ENCODE measurements around the gene SLIT3.

SLIT3 gene

DNA sequence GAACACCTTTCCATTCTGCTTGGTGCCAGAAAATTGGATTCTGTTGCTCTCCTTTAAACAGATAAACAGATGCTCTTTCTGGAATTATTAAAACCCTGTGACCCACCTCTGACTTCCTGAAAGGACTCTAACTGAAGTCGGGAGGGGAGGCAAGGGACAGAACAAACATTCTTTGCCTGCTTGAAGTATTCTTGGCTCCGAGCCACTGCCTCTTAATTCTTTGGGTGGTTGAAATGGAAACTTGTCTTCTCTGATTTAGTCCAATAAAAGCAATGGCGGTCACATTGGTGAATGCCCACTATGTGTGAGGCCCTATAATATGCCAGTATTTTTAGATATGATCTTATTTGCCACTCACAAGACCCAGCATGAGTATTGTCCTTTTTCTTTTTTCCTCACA, 236.8 kb downstream of the SLIT3 start:
- DNase-seq, result no peak

DNA sequence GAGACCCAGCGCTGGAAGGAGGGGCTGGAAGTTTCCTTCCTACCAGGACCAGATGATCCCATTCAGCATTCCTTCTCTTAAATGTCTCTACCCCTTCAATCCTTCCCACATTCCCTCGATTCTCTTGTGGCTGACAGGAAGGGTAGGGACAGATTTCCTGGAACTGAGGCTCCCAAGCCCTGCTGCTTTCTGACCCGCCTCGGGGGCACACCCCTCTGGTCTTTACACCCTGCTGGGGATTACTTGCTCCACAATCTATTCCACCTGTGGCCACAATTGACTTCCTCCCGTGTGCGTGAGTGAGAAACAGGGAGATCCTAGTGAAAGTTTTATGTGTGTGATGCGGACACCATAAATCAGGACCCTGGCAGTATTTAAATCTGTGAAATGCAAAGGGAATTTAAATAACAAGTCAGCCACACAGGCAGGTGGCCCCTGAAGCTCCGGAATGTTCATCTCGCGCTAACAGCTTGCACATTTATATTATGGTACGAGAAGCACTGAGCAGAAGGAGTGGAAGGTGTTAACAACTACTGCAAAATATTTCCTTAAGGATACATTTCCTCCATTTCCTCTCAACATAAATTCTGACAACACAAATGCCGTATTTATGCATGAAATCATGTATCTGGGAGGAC, 237.5 kb downstream of the SLIT3 start:
- DNase-seq, result no peak

DNA sequence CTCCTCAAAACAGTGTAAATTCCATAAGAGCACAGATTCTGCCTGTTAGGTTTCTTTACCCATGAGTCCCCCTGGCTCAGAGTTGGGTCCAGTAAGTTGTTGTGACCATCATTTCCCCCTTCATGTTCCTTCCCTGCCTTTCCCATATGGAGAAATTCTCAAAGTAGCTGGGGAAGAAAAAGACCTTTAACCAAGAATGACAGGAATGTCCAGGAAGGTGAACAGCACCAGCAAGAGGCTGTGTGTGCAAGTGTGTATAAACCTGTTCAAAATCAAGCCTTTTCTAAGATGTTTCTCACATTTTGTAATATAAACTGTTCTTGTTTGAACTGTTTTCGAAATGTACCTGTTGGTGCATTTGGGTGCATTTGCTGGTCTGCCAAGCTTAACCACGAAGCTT, 238.2 kb downstream of the SLIT3 start:
- DNase-seq, result no peak

DNA sequence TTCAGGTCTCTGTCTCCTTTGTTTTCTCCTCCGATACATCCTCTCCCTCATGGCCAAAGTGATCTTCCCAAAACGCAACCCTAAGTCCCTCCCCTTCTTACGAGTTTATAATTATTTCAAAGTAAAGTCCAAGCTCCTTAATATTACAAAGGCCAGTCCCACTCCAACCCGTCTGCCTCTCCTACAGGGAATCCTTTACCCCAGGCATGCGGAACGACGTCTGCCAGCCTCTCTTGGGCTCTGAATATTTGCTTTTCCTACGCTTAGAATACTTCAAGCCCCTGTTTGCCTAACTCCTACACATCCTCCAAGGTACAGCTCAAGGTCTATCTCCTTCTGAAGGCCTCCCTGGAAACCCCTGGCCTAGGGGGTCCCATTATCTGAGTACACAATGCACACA, 246.4 kb downstream of the SLIT3 start:
- no peak for DNase-seq

DNA sequence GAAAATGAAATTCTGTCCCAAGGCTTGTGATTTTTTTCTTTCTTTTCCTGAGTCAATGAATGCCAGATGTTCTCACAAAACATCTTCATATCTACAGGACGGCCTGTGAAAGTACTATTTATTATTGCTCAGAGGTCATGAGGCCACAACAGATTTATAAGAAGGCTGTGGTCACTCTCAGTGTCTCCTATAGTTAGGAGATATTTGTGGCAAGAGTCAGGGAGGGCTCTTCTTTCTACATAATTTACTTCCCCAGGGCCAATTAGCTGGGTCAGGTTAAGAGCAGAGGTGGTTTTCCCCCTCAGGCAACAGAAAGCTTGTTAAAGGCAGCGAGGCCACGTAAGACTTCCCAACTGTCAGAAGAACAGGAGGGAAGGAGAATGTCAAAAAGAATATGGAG, 248.7 kb downstream of the SLIT3 start:
- DNase-seq, result no peak

DNA sequence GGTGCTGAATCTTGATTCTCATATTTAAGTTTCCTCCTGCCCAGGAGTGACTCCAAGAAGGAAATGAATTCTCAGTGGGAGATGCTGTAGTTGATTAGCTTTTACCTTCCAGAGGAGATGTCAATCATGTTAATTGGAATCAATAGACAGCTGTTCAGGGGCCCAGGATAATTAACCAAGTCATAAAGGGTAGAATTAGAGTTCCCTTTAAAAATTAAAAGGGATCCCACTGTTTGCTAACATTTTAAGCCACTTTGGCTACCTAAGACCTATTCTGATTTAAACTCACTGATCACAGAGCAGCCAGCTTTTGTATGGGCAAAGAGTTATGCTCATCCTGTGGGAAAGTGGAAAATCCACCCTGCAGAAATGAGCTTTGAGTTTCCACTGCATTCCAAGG, 249.6 kb downstream of the SLIT3 start:
- no peak for DNase-seq

DNA sequence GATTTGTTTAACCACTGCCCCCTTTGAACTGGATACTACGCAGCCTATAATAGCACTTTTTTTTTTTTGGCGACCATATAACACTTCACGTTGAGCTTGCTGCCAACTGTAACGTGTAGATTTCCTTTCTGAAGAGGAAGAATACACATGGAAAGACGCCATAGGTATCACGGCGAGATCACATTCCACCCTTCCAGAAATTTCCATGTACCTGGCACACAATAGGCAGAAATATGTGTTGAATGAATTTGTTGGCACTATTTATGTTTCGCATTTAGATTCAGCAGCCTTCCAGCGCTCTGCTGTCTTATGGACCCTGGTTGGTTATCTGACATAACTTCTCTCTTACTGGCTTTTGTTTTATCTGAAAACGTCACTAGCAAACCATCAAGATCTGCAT, 250.3 kb downstream of the SLIT3 start:
- no peak for DNase-seq

DNA sequence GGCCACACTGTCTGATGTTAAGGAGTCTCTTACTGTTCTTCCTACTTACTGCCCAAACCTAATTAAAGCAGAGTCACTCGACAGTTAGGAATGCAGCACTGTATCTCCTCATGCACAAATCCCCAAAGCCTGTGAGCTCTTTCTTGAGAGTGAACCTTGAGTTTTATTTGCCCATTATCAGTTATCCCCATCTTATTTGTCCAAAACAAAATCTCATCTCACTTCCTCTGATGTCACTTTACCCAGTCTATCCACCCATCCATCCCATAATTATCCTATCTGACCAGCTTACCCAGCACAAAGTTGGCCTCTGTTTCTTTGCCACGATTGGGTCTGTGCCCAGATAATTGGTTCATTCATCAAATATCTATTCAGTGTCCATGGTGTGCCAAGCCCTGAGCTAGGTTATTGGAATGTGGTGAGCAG, 250.8 kb downstream of the SLIT3 start:
- DNase-seq, result no peak

DNA sequence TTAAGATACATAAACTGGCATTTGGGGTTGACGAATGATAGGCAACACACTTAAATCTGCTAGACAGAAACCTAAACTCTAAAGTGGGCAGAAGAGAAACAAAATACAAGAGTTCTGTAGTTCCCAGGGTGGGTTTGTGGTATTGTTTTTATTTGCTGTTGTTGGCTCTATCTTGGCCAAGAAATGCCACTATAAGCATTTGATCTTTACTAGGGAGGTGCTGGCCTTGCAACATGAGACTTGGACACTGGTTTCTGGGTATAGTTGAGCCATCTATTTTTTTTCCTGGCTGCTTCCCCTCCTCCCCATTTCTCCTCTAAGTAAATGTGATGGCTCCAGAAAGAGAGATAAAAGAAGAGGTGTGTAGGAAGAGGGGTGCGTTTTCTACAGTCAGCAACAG, 251.2 kb downstream of the SLIT3 start:
- no peak for DNase-seq

DNA sequence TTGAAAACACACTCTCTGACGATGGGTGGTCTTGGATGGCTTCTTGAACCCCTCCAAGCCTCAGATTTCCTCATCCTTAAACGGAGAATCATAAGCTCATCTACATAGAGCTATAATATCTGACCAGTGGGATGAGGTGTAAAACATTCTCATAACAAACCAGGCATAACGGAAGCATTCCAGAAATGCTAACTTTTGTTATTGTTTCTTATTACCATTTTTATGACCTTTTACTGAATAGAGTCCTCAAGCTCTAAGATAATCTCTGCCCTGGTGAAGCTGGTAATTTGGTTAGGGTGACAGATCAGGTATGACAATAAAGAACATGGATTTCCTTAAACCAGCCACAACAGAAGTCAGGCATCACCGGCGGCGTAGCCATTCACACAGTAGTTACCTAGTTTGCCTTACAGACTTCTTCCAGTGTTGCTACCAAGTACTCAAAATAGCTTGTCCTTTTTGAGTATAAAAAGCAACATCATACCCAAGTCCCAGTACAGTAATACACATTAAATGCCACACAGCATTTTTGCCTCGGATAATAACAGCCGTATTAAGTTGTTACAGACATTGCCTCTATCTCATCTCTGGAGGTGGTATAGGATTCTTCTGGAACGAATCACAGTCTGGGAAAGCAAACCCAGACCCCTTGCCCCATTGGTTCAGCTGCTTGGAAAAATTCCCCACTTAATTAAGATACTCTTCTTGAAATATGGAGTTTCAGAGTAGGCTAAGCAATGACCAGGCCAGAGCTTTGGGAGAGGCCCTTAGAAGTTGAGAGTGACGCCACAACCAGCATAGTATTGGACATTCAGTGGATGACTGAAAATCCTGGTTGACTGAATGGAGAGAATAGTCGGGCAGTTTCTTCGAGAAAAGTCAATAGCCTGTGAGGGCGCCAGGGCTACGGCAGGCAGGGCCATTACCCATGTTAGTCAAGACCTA, 252.5 kb downstream of the SLIT3 start:
- no peak for DNase-seq

DNA sequence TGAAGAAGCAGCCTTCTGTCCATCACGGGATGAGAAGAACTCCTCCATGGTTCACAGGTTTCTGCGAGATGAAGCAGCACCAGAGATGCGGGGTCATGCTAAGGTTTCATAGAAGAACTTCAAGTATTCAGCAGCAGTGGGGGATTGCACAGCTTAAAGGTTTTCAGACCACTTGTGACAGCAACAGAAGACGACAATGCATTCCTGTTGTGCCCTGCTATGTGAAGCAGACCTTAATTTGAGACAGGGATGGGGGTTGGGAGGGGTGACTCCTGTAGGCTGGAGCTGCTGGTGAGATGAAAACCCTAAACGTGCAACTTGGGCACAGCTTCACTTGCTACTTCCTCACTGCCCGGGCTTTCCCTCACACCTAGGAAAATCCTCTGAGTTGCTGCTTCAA, 256.0 kb downstream of the SLIT3 start:
- DNase-seq, result no peak

DNA sequence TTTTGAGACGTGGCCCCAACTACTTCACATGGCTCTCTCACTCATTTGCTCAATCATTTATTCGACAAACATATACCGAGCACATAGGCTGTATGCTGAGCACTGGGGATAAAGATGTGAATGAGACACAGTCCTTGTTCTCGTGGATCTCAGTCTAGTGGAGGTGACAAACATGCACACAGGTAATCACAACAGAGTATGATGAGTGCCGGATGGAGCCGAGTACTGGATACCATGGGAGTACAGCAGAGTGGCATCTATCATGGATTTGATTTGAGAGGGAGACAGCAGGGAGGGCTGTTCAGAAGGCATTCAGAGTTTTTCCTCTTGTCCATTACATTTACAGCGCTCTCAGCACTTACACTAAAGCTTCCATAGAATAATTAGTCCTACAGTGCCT, 259.8 kb downstream of the SLIT3 start:
- DNase-seq, result no peak

DNA sequence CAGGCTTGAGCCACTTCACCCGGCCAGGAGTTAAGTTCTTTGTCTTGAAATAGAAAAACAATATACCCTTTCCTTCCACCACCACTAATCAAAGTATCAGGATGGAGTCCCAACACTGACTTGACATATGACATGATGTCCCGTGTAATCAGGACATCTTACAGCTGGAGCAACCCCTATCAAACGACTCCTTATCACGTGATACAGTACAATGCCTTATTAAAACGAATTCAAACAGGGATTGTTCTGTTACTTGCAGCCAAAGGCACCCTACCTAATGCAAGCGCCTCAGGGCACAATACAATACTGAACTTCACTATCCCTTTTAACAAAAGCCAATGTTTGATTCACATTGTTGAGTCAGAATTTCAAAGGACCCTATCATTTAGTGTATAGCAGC, 261.3 kb downstream of the SLIT3 start:
- no peak for DNase-seq

DNA sequence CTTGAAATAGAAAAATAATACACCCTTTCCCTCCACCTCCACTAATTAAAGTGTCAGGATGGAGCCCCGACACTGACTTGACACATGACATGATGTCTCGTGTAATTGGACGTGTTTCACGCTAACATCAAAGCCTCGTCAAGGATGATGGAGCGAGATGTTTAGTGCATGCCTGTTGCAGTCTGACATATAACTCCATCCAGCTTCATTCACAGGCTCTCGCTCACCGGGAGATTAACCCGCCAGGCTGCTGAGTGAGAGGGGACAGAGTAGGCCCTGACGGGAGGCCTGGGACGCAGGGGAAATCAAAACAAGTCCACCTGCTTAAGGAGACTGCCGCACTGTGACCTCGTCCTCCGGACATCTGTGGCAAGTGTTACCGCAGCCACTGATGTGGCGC, 263.5 kb downstream of the SLIT3 start:
- no peak for DNase-seq

DNA sequence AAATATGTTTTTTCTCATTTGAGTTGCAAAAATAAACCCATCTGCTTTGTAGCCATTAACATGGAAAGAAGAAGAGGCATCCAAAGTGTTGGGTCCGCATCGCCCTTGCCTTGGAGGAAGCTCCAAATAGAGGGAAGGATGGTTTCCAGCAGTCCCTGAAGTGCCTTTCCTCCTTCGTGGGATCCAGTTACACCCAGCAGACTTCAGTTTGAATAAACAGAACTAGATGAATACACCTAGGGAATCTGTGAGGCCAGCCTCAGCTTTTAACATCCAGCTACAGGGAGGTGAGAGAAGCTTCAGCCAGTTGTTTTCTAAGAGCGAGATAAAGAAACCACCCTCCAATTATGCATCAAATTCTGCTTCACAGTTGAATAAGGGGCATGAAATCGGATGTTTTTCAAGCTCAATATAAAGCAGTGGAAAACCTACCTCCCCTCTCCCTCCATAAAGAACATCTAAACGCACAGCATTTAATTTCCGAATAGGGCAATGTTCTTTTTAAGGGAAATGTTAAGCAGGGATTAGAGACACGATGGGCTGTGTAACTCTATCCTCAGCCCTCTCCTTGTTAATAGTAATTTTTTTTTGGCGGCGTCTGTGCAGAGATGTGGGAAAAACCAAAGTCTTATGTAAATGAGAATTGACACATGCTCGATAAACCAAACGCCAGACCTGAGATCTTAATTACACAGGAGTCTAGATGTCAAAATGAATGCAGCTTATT, 264.7 kb downstream of the SLIT3 start:
- DNase-seq, result no peak

DNA sequence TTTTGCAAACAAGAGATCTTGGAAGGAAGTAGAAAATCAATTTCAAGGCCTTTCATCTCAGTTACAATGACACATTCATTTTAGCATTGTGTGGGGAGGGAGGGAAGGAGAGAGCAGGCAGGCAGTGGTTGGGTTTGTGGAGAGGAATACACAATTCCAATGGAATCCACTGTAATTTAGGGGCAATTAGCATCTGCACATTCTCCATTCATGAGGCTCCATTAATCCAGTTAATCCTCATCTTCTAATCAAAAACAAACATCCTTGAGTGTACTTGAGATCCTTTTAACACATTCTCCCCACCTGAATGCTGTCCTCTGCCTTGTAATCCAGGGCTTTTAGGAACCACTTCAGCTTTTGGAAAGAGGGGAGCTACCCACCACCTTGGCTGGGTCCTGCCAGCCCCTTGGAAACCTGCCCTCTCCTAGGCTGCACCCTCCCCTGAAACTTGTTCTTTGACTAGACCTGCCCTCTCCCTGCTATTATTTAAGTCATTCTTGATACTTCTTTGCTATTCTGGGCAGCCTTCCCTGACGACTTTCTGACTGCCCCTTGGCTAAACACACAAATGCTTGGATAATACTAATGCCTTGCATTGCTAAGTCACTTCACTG, 271.2 kb downstream of the SLIT3 start:
- no peak for DNase-seq

DNA sequence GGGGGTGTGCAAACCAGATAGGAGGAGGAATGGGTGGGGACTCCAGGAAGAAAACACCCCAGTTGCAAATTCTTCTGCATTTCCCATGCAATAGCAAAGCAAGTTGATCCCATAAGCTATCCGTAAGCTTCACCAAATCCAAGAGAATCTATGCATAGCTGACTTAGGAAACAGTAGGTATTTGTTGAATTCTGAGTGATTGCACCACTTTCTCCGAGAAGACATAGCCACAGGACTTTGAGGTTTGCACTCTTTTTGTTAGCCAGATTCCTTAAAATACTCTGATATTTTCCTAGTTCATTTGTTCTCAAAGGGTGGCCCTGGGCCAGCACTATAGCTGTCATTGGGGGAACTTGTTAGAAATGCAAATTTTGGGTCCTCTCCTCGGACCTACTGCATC, 271.9 kb downstream of the SLIT3 start:
- no peak for DNase-seq

DNA sequence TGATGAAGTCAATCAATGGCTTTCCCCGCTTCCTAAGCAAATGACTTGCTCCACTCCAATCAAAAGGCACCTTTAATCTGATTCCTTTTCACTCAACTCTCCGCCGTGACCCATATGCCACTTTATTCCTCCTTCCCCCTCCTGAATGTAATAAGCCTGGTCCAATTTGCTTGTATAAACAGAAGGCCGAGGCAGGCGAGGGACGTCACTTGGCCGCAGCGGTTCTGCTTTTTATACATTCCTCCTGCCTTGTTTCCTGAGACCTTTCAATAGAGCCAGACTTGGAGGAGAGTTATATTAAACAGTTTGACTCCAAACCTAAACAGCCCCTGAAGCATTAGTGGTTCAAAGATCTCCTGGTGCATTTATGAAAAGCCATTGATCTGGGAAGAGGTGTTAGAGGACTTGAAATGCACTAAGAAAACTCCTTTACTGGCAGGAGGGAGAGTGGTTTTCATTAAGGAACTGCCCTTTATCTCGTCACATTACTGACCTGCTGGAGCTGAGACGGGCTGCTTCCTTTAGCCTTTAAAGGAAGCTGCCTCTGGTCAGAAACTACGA, 273.4 kb downstream of the SLIT3 start:
- DNase-seq, result no peak

DNA sequence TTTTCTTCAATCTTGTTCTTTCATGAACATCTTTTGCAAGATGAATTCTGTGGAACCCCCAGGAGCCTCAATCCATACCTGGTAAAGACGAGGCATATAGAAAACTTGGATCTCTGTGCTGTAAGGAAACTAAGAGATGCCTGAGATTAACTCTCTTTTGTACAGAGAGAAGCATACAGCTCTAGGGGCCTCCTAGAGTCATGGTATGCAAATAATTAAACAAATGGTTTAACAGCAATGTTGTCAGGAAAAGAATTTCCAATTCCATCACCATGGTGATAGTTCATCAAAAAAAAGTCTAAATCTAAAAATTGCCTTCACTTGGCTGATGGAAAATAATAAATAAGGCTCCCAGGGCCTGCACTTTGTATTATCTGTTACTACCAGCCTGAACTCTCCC, 275.4 kb downstream of the SLIT3 start:
- DNase-seq, result no peak

DNA sequence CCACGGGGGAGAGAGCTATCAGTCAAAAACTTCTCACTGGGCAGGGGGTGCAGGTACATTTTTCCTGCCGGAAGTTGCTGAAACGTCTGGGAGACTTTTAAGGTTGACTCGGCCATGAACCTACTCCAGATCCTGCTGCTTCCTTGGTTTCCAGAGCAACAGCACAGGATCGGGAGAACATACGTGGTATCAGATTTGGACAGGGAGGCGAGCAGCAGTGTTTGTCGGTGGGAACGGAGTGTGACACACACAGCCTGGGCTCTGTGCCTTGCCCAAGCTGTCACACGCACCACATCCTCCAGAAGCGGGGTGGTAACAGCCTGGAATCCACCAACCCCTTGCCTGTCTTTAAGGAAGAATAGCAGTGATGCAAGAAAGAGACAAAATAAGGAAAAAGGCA, 276.5 kb downstream of the SLIT3 start:
- DNase-seq, result no peak

DNA sequence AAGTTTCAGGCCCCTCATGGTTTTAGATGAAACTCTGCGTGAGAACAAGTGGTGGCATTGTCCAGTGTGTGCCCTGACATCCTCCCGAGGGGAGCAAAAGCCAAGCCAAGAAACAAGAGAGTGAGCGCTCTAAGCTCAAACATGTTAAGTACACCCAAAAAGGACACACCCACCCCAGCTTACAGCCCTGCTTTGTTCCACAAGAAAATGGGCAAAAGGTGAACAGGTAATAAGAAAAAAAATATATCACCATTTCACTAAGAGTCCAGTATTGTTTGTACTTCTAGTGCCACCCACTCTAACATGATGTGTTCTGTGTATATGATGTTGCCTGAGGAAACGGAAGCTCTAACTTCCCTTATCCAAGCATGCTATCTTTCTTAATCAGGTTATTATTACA, 278.2 kb downstream of the SLIT3 start:
- DNase-seq, result no peak

DNA sequence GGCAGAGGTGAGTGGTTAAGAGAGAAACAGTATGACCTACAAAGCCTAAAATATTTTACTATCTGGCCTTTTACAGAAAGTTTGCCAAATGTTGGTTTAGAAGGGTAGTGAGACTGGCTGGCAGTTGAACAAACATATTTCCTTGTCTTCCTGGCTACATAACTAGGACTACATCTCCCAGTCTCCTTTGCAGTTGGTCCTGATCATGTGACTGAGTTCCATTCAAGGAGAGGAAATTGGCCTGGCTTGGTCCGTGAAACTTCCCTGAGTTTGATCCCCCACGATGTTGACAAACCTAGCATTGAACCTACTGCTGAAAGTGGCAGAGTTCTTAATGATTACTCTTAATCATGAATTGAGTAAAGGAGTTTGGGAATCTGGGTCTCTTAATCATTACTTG, 280.8 kb downstream of the SLIT3 start:
- no peak for DNase-seq

DNA sequence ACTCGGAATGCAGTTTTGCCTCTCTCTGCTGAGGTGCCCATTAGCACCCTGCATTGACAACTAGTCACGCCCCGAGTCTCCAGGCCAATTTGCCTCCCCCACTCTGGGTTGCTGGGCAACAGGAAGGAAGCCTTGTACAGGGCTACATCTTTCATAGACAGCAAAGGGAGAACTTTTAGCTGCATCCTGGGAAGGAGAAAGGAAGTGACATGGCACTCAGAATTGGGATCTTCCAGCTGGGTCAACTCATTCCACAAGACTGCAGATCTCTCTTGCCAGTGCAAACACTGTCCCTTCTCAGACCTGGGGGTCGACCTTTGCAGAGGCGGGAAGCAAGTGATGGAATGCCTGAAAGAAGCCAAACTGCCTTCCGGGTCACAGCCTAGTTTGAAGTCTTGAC, 282.0 kb downstream of the SLIT3 start:
- no peak for DNase-seq

All from stimulated activated CD4-positive, alpha-beta T cell treated with anti-CD3 and anti-CD28 coated beads, Interleukin-15, amount 100 ng/mL, for 24 hours (primary cell).